Astrocyte (in vitro differentiated cells and primary cell): Measurements from ENCODE around the gene LHX2. TPM values are rescaled to one million over a fixed set of nuclear protein-coding genes. Genes with fewer than 3 reads are reported as not detected.
A peak's percentile ranks its signal among the peaks of the same experiment; 100 is the strongest.

ENCODE experiments used
- DNase-seq: peaks from one replicate; pipeline ENCODE4 v3.0.0-alpha.2; 2010; ENCODE audit warnings: low read depth
- FAIRE-seq: peaks from 2 replicates; lab custom pipeline; 2011; peaks lifted over from hg19 to GRCh38; lab: Jason Lieb, UNC
- H2AFZ ChIP-seq: 2 replicates; pipeline ENCODE4 v1.6.0; 2012; ENCODE audit warnings: low read depth, low read length, inconsistent platforms
- H3K27ac ChIP-seq: 2 replicates; pipeline ENCODE4 v1.5.1; 2011; ENCODE audit warnings: low read depth, low read length, inconsistent platforms
- H3K27me3 ChIP-seq: 2 replicates; pipeline ENCODE4 v1.6.0; 2011; ENCODE audit warnings: low read length, inconsistent platforms; ENCODE audit not compliant: insufficient read depth
- H3K36me3 ChIP-seq: 2 replicates; pipeline ENCODE4 v1.5.1; 2011; ENCODE audit warnings: low read length, inconsistent platforms; ENCODE audit not compliant: insufficient read depth
- H3K4me1 ChIP-seq: 2 replicates; pipeline ENCODE4 v1.5.1; 2011; ENCODE audit warnings: low read length, inconsistent platforms; ENCODE audit not compliant: insufficient read depth
- H3K4me2 ChIP-seq: 2 replicates; pipeline ENCODE4 v1.6.0; 2012; ENCODE audit warnings: low read length, inconsistent platforms
- H3K4me3 ChIP-seq: 2 replicates; pipeline ENCODE4 v1.5.1; 2011; ENCODE audit warnings: low read depth, mild to moderate bottlenecking, low read length, inconsistent platforms; ENCODE audit not compliant: insufficient read depth
- H3K79me2 ChIP-seq: 2 replicates; pipeline ENCODE4 v1.6.0; 2012; ENCODE audit warnings: mild to moderate bottlenecking, low read length, inconsistent platforms; ENCODE audit not compliant: insufficient read depth
- H3K9ac ChIP-seq: 2 replicates; pipeline ENCODE4 v1.6.0; 2012; ENCODE audit warnings: mild to moderate bottlenecking, low read length, inconsistent platforms
- H3K9me3 ChIP-seq: 2 replicates; pipeline ENCODE4 v1.5.1; 2012; ENCODE audit warnings: low read depth, mild to moderate bottlenecking, low read length, inconsistent platforms; ENCODE audit not compliant: insufficient read depth
- H4K20me1 ChIP-seq: 2 replicates; pipeline ENCODE4 v1.6.0; 2012; ENCODE audit warnings: low read length, inconsistent platforms; ENCODE audit not compliant: insufficient read depth
- H3K27ac Mint-ChIP-seq: one replicate; pipeline ENCODE4 v1.8.0; 2021; ENCODE audit warnings: mild to moderate bottlenecking, mixed read lengths; ENCODE audit not compliant: unreplicated experiment
- H3K27me3 Mint-ChIP-seq: one replicate; pipeline ENCODE4 v1.8.0; 2021; ENCODE audit warnings: low read depth, mixed read lengths; ENCODE audit not compliant: unreplicated experiment
- H3K36me3 Mint-ChIP-seq: one replicate; pipeline ENCODE4 v1.8.0; 2021; ENCODE audit warnings: low read depth, mixed read lengths; ENCODE audit not compliant: unreplicated experiment
- H3K4me1 Mint-ChIP-seq: one replicate; pipeline ENCODE4 v1.8.0; 2021; ENCODE audit warnings: low read depth, mixed read lengths; ENCODE audit not compliant: unreplicated experiment
- H3K4me3 Mint-ChIP-seq: one replicate; pipeline ENCODE4 v1.8.0; 2021; ENCODE audit warnings: mild to moderate bottlenecking, moderate library complexity, mixed read lengths; ENCODE audit not compliant: unreplicated experiment
- H3K9me3 Mint-ChIP-seq: one replicate; pipeline ENCODE4 v1.8.0; 2021; ENCODE audit warnings: mild to moderate bottlenecking, mixed read lengths; ENCODE audit not compliant: unreplicated experiment
- CTCF ChIP-seq: IDR thresholded peaks from 2 replicates; pipeline ENCODE4 v1.5.1; 2011; ENCODE audit warnings: low read depth, mild to moderate bottlenecking, inconsistent platforms, low read length, moderate library complexity; ENCODE audit not compliant: insufficient read depth
- EZH2 ChIP-seq: IDR thresholded peaks from 2 replicates; pipeline ENCODE4 v1.6.1; 2012; ENCODE audit warnings: mild to moderate bottlenecking, low read length, inconsistent platforms; ENCODE audit not compliant: insufficient read depth
- total RNA-seq: library from RNA; stranded (reverse); gene quantifications from 2 replicates; pipeline ENCODE4 v1.2.1, GENCODE V29; 2021

LHX2 gene
- total RNA-seq, 1 donor from 2014 or later = 0.14 TPM

GRCh38 chr9:124040186-124040931, 28.8 kb downstream of the LHX2 start:
- H2AFZ ChIP-seq = no peak overlapping the region
- H3K27me3 Mint-ChIP-seq = peaks cover 80% of the 10 kb centered on the region
- no peak for FAIRE-seq
- no peaks in the 10 kb centered on the region for H3K9me3 ChIP-seq
- H3K4me1 Mint-ChIP-seq = peaks cover 6% of the 10 kb centered on the region
- H3K27ac Mint-ChIP-seq = no peak overlapping the region
- no peaks in the 10 kb centered on the region for H3K36me3 Mint-ChIP-seq
- peaks cover 6% of the 10 kb centered on the region for H4K20me1 ChIP-seq
- TF ChIP-seq EZH2 (no peak), CTCF (no peak)
- peaks cover 40% of the 10 kb centered on the region for H3K27me3 ChIP-seq
- peak overlapping the region; percentile 22 for H3K9ac ChIP-seq
- H3K27ac ChIP-seq = no peak overlapping the region
- H3K4me3 Mint-ChIP-seq = no peak overlapping the region
- no peaks in the 10 kb centered on the region for H3K9me3 Mint-ChIP-seq
- no peaks in the 10 kb centered on the region for H3K79me2 ChIP-seq
- peak overlapping the region; percentile 66 for H3K4me2 ChIP-seq
- peak; percentile 64 for DNase-seq
- H3K4me3 ChIP-seq = no peak overlapping the region
- H3K36me3 ChIP-seq = no peaks in the 10 kb centered on the region
- H3K4me1 ChIP-seq = peaks cover 7% of the 10 kb centered on the region

GRCh38 chr9:124040935-124041816, 29.6 kb downstream of the LHX2 start:
- no peaks in the 10 kb centered on the region for H3K36me3 ChIP-seq
- H3K27ac ChIP-seq = no peak overlapping the region
- no peaks in the 10 kb centered on the region for H3K36me3 Mint-ChIP-seq
- no peak overlapping the region for H3K4me3 ChIP-seq
- peak overlapping the region; percentile 66 for H3K4me2 ChIP-seq
- H4K20me1 ChIP-seq = peaks cover 6% of the 10 kb centered on the region
- no peak overlapping the region for H3K4me3 Mint-ChIP-seq
- FAIRE-seq (no peak), DNase-seq (no peak)
- H3K27me3 ChIP-seq = peaks cover 43% of the 10 kb centered on the region
- H3K4me1 Mint-ChIP-seq = peaks cover 6% of the 10 kb centered on the region
- peak overlapping the region; percentile 50 for H2AFZ ChIP-seq
- H3K9me3 ChIP-seq = no peaks in the 10 kb centered on the region
- peaks cover 75% of the 10 kb centered on the region for H3K27me3 Mint-ChIP-seq
- no peak for TF ChIP-seq EZH2
- TF ChIP-seq CTCF = peak; percentile 52
- H3K9me3 Mint-ChIP-seq = no peaks in the 10 kb centered on the region
- no peak overlapping the region for H3K27ac Mint-ChIP-seq
- H3K9ac ChIP-seq = no peak overlapping the region
- peaks cover 7% of the 10 kb centered on the region for H3K4me1 ChIP-seq
- H3K79me2 ChIP-seq = no peaks in the 10 kb centered on the region
